Fibroblast of lung (primary cell): Measurements from ENCODE around the gene MTM1. TPM values are rescaled to one million over a fixed set of nuclear protein-coding genes. Genes with fewer than 3 reads are reported as not detected.

Experiments used
- DNase-seq, 2 donors: peaks; one replicate each; pipeline versions ENCODE4 v3.0.0 to v3.0.0-alpha.2; 2010; ENCODE audit warnings: low read depth in 2 of 2
- H2AFZ ChIP-seq: 2 replicates; pipeline ENCODE4 v1.5.1; 2012; ENCODE audit warnings: low read length, control low read depth, inconsistent platforms
- H3K27ac ChIP-seq: 2 replicates; pipeline ENCODE4 v1.5.1; 2011; ENCODE audit warnings: low read length, control low read depth; ENCODE audit not compliant: insufficient read depth
- H3K27me3 ChIP-seq: 2 replicates; pipeline ENCODE4 v1.5.1; 2011; ENCODE audit warnings: mild to moderate bottlenecking, low read length; ENCODE audit not compliant: control insufficient read depth, insufficient read depth
- H3K36me3 ChIP-seq: 2 replicates; pipeline ENCODE4 v1.5.1; 2011; ENCODE audit warnings: low read length; ENCODE audit not compliant: control insufficient read depth, insufficient read depth
- H3K4me1 ChIP-seq: 2 replicates; pipeline ENCODE4 v1.5.1; 2011; ENCODE audit warnings: low read length; ENCODE audit not compliant: control insufficient read depth, insufficient read depth; ENCODE audit errors: extremely low read depth
- H3K4me2 ChIP-seq: 2 replicates; pipeline ENCODE4 v1.5.1; 2011; ENCODE audit warnings: low read length, control low read depth; ENCODE audit not compliant: insufficient read depth; ENCODE audit errors: extremely low read depth
- H3K4me3 ChIP-seq, 4 experiments: fragments of 200-600 bp in 1 of 4; sonication (generic) in 1 of 4; replicated peaks in 1 of 4; 2 replicates each; pipeline ENCODE4 v1.5.1; 2011 to 2016; ENCODE audit warnings: low read length in 4 of 4, low read depth in 3 of 4, mild to moderate bottlenecking in 3 of 4, control low read depth in 2 of 4, inconsistent platforms in 1 of 4, mixed read lengths in 1 of 4; ENCODE audit not compliant: insufficient read depth in 1 of 4; ENCODE audit errors: control extremely low read depth in 1 of 4
- H3K79me2 ChIP-seq: 2 replicates; pipeline ENCODE4 v1.5.1; 2012; ENCODE audit warnings: mild to moderate bottlenecking, low read length, inconsistent platforms; ENCODE audit not compliant: control insufficient read depth, insufficient read depth
- H3K9ac ChIP-seq: 2 replicates; pipeline ENCODE4 v1.5.1; 2011; ENCODE audit warnings: mild to moderate bottlenecking, low read length, control low read depth; ENCODE audit not compliant: insufficient read depth
- H3K9me3 ChIP-seq: 2 replicates; pipeline ENCODE4 v1.5.1; 2012; ENCODE audit warnings: low read depth, low read length; ENCODE audit not compliant: control insufficient read depth, insufficient read depth
- H4K20me1 ChIP-seq: 2 replicates; pipeline ENCODE4 v1.5.1; 2011; ENCODE audit warnings: low read length; ENCODE audit not compliant: control insufficient read depth, insufficient read depth; ENCODE audit errors: extremely low read depth
- EZH2 ChIP-seq: IDR thresholded peaks from 2 replicates; pipeline ENCODE4 v1.5.1; 2012; ENCODE audit warnings: low read length, control low read depth, mild to moderate bottlenecking; ENCODE audit errors: missing control alignments
- polyA plus RNA-seq, 2 donors: library from polyadenylated mRNA; depleted of rRNA in 1 of 2; stranded (reverse) in 1 of 2; unstranded in 1 of 2; fragments of >200 nt; gene quantifications; 2 replicates each; pipeline ENCODE4 v1.2.1, GENCODE V29; 2011 to 2012; ENCODE audit warnings: missing spikeins in 1 of 2
- total RNA-seq: library from RNA; depleted of rRNA; stranded (reverse); fragments of >200 nt; gene quantifications from 2 replicates; pipeline ENCODE4 v1.2.1, GENCODE V29; 2014
- TF ChIP-seq, protein P1 (sequence below), 2 donors: IDR thresholded peaks in 1 of 2; conservative IDR thresholded peaks in 1 of 2; 1 replicate in 1 of 2; 2 replicates in 1 of 2; pipeline ENCODE4 v1.5.1; 2011 to 2012; ENCODE audit warnings: low read length in 2 of 2, control low read depth in 1 of 2, inconsistent platforms in 1 of 2, low read depth in 1 of 2, mild to moderate bottlenecking in 1 of 2

MTM1 gene
- total and polyA plus RNA-seq, 2 donors (not counting 1 experiment from before 2014, with no cell fraction given), result 5.0 to 15.2 TPM

DNA sequence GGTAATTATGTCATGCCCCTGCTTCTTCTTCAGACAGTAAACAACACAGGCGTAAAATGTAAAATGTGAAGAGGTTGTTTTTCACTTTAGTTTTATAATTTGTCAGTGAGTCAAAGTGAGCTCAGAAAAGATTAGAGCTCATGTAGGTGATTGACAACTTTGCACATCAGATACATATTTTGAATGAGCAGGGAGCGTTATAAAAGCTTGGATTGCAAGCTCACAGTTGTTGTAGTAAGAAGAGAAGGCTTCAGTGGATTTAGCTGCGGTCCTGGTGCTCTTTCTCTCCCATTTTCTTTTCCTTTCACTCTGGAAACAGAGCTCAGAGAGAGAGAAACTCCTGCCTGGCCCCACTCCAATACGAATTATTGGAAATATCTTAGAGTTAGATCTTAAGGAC lies 151.2 kb downstream of the MTM1 start:
- no peaks in the 10 kb centered on the region for H3K79me2 ChIP-seq
- H3K27me3 ChIP-seq, result no peaks in the 10 kb centered on the region
- H4K20me1 ChIP-seq, result no peaks in the 10 kb centered on the region
- H3K9ac ChIP-seq, result no peak overlapping the region
- no peak for TF ChIP-seq EZH2
- TF ChIP-seq, protein P1, sequence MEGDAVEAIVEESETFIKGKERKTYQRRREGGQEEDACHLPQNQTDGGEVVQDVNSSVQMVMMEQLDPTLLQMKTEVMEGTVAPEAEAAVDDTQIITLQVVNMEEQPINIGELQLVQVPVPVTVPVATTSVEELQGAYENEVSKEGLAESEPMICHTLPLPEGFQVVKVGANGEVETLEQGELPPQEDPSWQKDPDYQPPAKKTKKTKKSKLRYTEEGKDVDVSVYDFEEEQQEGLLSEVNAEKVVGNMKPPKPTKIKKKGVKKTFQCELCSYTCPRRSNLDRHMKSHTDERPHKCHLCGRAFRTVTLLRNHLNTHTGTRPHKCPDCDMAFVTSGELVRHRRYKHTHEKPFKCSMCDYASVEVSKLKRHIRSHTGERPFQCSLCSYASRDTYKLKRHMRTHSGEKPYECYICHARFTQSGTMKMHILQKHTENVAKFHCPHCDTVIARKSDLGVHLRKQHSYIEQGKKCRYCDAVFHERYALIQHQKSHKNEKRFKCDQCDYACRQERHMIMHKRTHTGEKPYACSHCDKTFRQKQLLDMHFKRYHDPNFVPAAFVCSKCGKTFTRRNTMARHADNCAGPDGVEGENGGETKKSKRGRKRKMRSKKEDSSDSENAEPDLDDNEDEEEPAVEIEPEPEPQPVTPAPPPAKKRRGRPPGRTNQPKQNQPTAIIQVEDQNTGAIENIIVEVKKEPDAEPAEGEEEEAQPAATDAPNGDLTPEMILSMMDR (conservative IDR thresholded peaks at IDR 0.05 in 1 of 2, IDR thresholded peaks at IDR 0.05 in 1 of 2; ENCODE audit: low read depth in 1 of 2, low read length in 2 of 2), result no peak
- H2AFZ ChIP-seq, result no peak overlapping the region
- no peak overlapping the region for H3K4me3 ChIP-seq
- no peaks in the 10 kb centered on the region for H3K9me3 ChIP-seq
- H3K36me3 ChIP-seq, result no peaks in the 10 kb centered on the region
- H3K27ac ChIP-seq, result no peak overlapping the region
- H3K4me2 ChIP-seq, result no peak overlapping the region
- DNase-seq, result no peak
- no peaks in the 10 kb centered on the region for H3K4me1 ChIP-seq

Other genes with a start within 250 kb of the MTM1 start
- 0.77 and 3.6 TPM in 2 replicates for gene MAMLD1, start 205.3 kb upstream of the MTM1 start, total RNA-seq
- gene MAMLD1, start 205.3 kb upstream of the MTM1 start, polyA plus RNA-seq, result 10.1 and 15.5 TPM in 2 replicates
- 19.0 and 22.3 TPM in 2 replicates for gene MTMR1, start 124.8 kb downstream of the MTM1 start, total RNA-seq
- 28.1 and 32.1 TPM in 2 replicates for gene MTMR1, start 124.8 kb downstream of the MTM1 start, polyA plus RNA-seq